Tibial nerve (tissue), 3 donors: ENCODE measurements around the gene STPG3.

Experiments
- CTCF ChIP-seq, 5 experiments: fragments of 200-600 bp in 3 of 5; fragments of 450-650 bp in 2 of 5; sonication (generic) in 3 of 5; IDR thresholded peaks; one replicate each; pipeline ENCODE4 v1.5.1; 2016 to 2019; ENCODE audit warnings: antibody characterized with exemption in 5 of 5, mild to moderate bottlenecking in 3 of 5, moderate library complexity in 2 of 5
- POLR2A ChIP-seq, 2 donors: fragments of 450-650 bp; IDR thresholded peaks; one replicate each; pipeline ENCODE4 v1.6.1; 2017; ENCODE audit warnings: antibody characterized with exemption in 2 of 2, mild to moderate bottlenecking in 2 of 2, moderate library complexity in 2 of 2

DNA sequence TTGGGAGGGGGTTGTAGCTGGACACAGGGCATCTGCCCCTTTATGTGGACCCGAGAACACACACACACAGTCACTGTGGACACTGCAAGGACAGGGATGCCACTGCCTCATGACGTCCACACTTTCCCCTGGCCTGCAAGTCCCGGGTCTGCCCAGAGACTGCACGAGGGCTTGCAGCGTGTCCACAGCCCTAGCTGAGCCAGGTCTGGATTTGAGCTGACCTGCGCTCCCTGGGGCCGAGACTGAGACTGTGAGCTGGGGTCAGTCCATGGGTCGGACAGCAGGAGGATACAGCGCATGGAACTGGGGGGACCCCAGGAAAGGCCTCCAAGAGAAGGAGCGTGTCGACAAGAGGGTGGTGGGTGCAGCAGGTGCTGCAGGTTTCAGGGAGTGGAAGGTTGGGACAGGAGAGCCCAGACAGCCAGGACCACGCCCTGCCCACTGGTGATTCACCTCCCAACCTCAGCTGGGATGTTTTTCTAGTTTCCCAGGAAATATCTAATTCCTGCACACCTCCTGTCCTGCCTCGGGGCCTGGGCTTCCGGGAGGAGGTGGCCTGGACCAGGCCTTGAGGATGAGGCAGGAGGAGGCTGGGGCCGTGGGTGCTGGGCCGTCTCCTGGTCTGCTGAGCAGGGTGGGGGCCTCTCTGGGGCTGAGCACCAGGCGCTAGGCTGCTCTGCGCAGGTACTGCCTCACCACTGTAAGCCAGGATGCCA lies 24.6 kb upstream of the STPG3 start:
- no peak for TF ChIP-seq CTCF (IDR thresholded peaks at IDR 0.05)
- no peak for TF ChIP-seq POLR2A (IDR thresholded peaks at IDR 0.05)
